Occipital lobe (tissue), 2 donors: ENCODE results near the gene MAEA. TPM values are rescaled to one million over a fixed set of nuclear protein-coding genes. Genes with fewer than 3 reads are reported as not detected.

Experiments used
- DNase-seq: peaks from one replicate; lab custom pipeline; 2025; lab: John Stamatoyannopoulos, UW
- total RNA-seq: library from RNA; depleted of rRNA; stranded (reverse); fragments of >200 nt; gene quantifications from one replicate; pipeline ENCODE4 v1.2.3, GENCODE V29; 2014

The MAEA gene
- total RNA-seq, 1 donor from 2014 or later, result 27.9 TPM

GRCh38 chr4:1350169-1350520, 60.5 kb downstream of the MAEA start:
- DNase-seq, result no peak

- DNase-seq, result peak; percentile 63
Observed at GRCh38 chr4:1351854-1352566, 62.3 kb downstream of the MAEA start.

- no peak for DNase-seq
Observed at GRCh38 chr4:1352567-1352900, 62.8 kb downstream of the MAEA start.

GRCh38 chr4:1353186-1354055, 63.7 kb downstream of the MAEA start:
- DNase-seq, result no peak

GRCh38 chr4:1354136-1354982, 64.7 kb downstream of the MAEA start:
- no peak for DNase-seq

- DNase-seq, result no peak
Observed at GRCh38 chr4:1354983-1355275, 65.2 kb downstream of the MAEA start.

GRCh38 chr4:1355378-1355777, 65.7 kb downstream of the MAEA start:
- no peak for DNase-seq

GRCh38 chr4:1356181-1356998, 66.7 kb downstream of the MAEA start:
- no peak for DNase-seq

- DNase-seq, result no peak
Observed at GRCh38 chr4:1357356-1358248, 67.9 kb downstream of the MAEA start.

- no peak for DNase-seq
Observed at GRCh38 chr4:1358421-1359143, 68.9 kb downstream of the MAEA start.

GRCh38 chr4:1359144-1359501, 69.4 kb downstream of the MAEA start:
- no peak for DNase-seq

- DNase-seq, result no peak
Observed at GRCh38 chr4:1359976-1360375, 70.3 kb downstream of the MAEA start.

GRCh38 chr4:1360423-1361283, 71.0 kb downstream of the MAEA start:
- DNase-seq, result no peak

- no peak for DNase-seq
Observed at GRCh38 chr4:1361431-1361830, 71.7 kb downstream of the MAEA start.

GRCh38 chr4:1362046-1362445, 72.4 kb downstream of the MAEA start:
- no peak for DNase-seq

GRCh38 chr4:1362521-1362920, 72.8 kb downstream of the MAEA start:
- DNase-seq, result no peak

- no peak for DNase-seq
Observed at GRCh38 chr4:1363513-1363912, 73.8 kb downstream of the MAEA start.

GRCh38 chr4:1364217-1364616, 74.5 kb downstream of the MAEA start:
- DNase-seq, result no peak

- no peak for DNase-seq
Observed at GRCh38 chr4:1364748-1365147, 75.1 kb downstream of the MAEA start.
